ENCODE data around the gene NOL4L.

Gene NOL4L

GRCh38 chr20:32566379-32567374, 18.5 kb downstream of the NOL4L start:
- H3K4me3 ChIP-seq (ENCODE audit: low read depth in 1 of 2, low read length in 1 of 2) = no peak overlapping the region
- H3K36me3 ChIP-seq = no peaks in the 10 kb centered on the region
- H3K4me1 ChIP-seq (ENCODE audit: control insufficient read depth in 1 of 2, insufficient read depth in 1 of 2, low read depth in 1 of 2, low read length in 1 of 2) = peaks cover 9 to 10% of the 10 kb centered on the region in 2 experiments
- H3K27me3 ChIP-seq = peaks cover 24% of the 10 kb centered on the region
- no peak overlapping the region for H3K27ac ChIP-seq
- no peaks in the 10 kb centered on the region for H3K9me3 ChIP-seq
- no peak for TF ChIP-seq CTCF (IDR thresholded peaks at IDR 0.05)

- TF ChIP-seq CTCF (IDR thresholded peaks at IDR 0.05) = no peak
- H3K4me1 ChIP-seq (ENCODE audit: control insufficient read depth in 1 of 2, insufficient read depth in 1 of 2, low read depth in 1 of 2, low read length in 1 of 2) = peaks cover 9 to 10% of the 10 kb centered on the region in 2 experiments
- H3K4me3 ChIP-seq (ENCODE audit: low read depth in 1 of 2, low read length in 1 of 2) = no peak overlapping the region
- H3K36me3 ChIP-seq = no peaks in the 10 kb centered on the region
- peaks cover 26% of the 10 kb centered on the region for H3K27me3 ChIP-seq
- no peak overlapping the region for H3K27ac ChIP-seq
- no peaks in the 10 kb centered on the region for H3K9me3 ChIP-seq
Measured at GRCh38 chr20:32565735-32566032, 19.4 kb downstream of the NOL4L start.

- Histone ChIP-seq H3K4me3 (ENCODE audit: low read depth in 1 of 2, low read length in 1 of 2) (peak overlapping the region in 1 of 2 experiments; percentile 19), H3K27ac (peak overlapping the region; percentile 1), H3K9me3 (no peaks in the 10 kb centered on the region), H3K27me3 (peaks cover 26% of the 10 kb centered on the region), H3K4me1 (ENCODE audit: control insufficient read depth in 1 of 2, insufficient read depth in 1 of 2, low read depth in 1 of 2, low read length in 1 of 2) (peaks cover 9 to 10% of the 10 kb centered on the region in 2 experiments), H3K36me3 (no peaks in the 10 kb centered on the region)
- no peak for TF ChIP-seq CTCF (IDR thresholded peaks at IDR 0.05)
Measured at GRCh38 chr20:32564921-32565734, 20.0 kb downstream of the NOL4L start.

GRCh38 chr20:32564440-32564839, 20.7 kb downstream of the NOL4L start:
- Histone ChIP-seq H3K27ac (no peak overlapping the region), H3K27me3 (peaks cover 31% of the 10 kb centered on the region), H3K4me3 (ENCODE audit: low read depth in 1 of 2, low read length in 1 of 2) (no peak overlapping the region), H3K4me1 (ENCODE audit: control insufficient read depth in 1 of 2, insufficient read depth in 1 of 2, low read depth in 1 of 2, low read length in 1 of 2) (peaks cover 9 to 10% of the 10 kb centered on the region in 2 experiments), H3K36me3 (no peaks in the 10 kb centered on the region), H3K9me3 (no peaks in the 10 kb centered on the region)
- no peak for TF ChIP-seq CTCF (IDR thresholded peaks at IDR 0.05)

- TF ChIP-seq CTCF (IDR thresholded peaks at IDR 0.05) = no peak
- no peak overlapping the region for H3K4me3 ChIP-seq (ENCODE audit: low read depth in 1 of 2, low read length in 1 of 2)
- H3K4me1 ChIP-seq (ENCODE audit: control insufficient read depth in 1 of 2, insufficient read depth in 1 of 2, low read depth in 1 of 2, low read length in 1 of 2) = peaks cover 9 to 10% of the 10 kb centered on the region in 2 experiments
- peaks cover 31% of the 10 kb centered on the region for H3K27me3 ChIP-seq
- no peak overlapping the region for H3K27ac ChIP-seq
- no peaks in the 10 kb centered on the region for H3K36me3 ChIP-seq
- H3K9me3 ChIP-seq = no peaks in the 10 kb centered on the region
Measured at GRCh38 chr20:32563311-32564272, 21.5 kb downstream of the NOL4L start.
